Measurements from ENCODE around the gene GPR85.

GRCh38 chr7:113119429-113119828 lies 32.8 kb upstream of the GPR85 start:
- no peak for TF ChIP-seq POLR2AphosphoS5 (IDR thresholded peaks at IDR 0.05; ENCODE audit: borderline replicate concordance, low read depth, low read length)
- no peak for TF ChIP-seq EZH2 (IDR thresholded peaks at IDR 0.05)
- no peak for TF ChIP-seq FOXP2 (optimal IDR thresholded peaks at IDR 0.05; ENCODE audit: control extremely low read depth, extremely low read length, insufficient read depth)
